Mucosa of gallbladder (tissue), 1 donor: Measurements from ENCODE around the gene BRI3. TPM values are rescaled to one million over a fixed set of nuclear protein-coding genes. Genes with fewer than 3 reads are reported as not detected.
"Not testable (repeated sequence)": the region's sequence is repeated elsewhere in the genome, so short reads cannot be mapped to it uniquely, and the experiment has no call there.

Experiments
- DNase-seq: peaks from one replicate; pipeline ENCODE4 v3.0.0-alpha.2; 2020; ENCODE audit warnings: low spot score
- total RNA-seq: library from RNA; stranded (reverse); gene quantifications from one replicate; pipeline ENCODE4 v1.2.1, GENCODE V29; 2021
- donor health status: DM: no; HTN: no; CAD: no.

BRI3 gene
- total RNA-seq, 1 donor from 2014 or later, result 198 TPM

DNA sequence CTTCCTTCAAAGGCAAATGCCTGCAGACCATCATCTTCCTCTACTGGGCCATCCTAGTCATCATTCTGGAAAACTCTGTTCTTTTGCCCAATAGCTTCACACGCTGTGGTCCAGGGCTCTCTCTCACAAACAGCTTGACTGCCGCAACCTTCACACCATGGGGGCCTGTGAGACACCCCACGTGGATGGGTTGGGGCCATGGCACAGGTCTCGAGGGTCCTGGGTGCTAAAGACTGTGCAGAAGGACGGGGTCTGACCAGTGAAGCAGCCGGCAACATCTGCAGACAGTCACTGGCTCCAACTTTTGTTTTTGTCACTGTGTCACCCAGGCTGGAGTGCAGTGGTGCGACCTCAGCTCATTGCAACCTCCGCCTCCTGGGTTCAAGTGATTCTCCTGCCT is 28.1 kb downstream of the BRI3 start:
- DNase-seq, result no peak

- DNase-seq, result no peak
Measured at GRCh38 chr7:98312201-98312600, 30.7 kb downstream of the BRI3 start.

- no peak for DNase-seq
Measured at GRCh38 chr7:98314469-98314868, 33.0 kb downstream of the BRI3 start.

DNA sequence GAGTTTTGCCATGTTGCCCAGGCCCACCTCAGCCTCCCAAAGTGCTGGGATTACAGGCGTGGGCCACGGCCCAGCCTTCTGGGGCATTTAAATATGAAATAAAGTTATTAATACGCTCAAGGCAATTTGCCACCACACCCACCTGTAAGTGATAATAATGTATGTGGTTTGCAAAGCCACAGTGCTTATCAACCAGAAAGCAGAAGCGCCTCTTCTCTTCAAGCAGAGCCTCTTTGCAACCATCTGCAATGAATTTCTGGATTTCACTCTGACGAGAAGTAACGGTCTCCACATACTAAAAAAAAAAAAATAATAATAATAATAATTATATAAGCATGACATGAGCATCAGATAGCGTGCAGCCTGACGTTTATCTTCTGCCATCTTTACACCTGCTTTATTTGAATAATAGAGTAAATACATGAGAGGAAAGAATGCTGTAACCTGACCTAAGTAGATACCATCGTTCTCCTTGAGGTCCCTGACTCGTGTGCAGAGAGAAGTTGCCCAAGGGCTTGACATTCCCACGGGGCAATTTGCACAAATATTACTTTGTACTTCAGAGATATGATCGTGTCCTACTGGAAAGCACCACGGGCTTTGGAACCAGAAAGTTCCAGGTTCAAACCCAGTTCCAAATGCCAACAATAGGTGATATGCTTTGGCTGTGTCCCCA is 34.0 kb downstream of the BRI3 start:
- no peak for DNase-seq

DNA sequence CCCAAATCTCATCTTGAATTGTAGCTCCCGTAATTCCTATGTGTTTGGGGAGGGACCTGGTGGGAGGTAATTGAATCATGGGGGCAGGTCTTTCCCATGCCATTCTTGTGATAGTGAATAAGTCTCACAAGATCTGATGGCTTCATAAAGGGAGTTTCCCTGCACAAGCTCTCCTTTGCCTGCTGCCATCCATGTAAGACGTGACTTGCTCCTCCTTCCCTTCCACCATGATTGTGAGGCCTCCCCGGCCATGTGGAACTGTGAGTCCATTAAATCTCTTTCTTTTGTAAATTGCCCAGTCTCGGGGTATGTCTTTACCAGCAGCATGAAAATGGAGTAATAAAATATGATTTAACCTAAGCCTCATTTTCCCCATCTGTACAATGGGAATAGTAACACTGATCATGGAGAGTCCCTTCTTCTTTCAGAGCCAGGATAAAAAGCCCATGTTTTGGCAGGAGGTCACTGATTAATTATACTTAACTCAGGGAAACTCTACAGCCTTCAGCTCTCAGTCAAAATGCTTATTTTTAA is 34.6 kb downstream of the BRI3 start:
- DNase-seq, result not testable (repeated sequence)

- no peak for DNase-seq
Measured at GRCh38 chr7:98317366-98318040, 36.0 kb downstream of the BRI3 start.

GRCh38 chr7:98319176-98319575 is 37.7 kb downstream of the BRI3 start:
- no peak for DNase-seq

GRCh38 chr7:98321301-98321700 is 39.8 kb downstream of the BRI3 start:
- no peak for DNase-seq

DNA sequence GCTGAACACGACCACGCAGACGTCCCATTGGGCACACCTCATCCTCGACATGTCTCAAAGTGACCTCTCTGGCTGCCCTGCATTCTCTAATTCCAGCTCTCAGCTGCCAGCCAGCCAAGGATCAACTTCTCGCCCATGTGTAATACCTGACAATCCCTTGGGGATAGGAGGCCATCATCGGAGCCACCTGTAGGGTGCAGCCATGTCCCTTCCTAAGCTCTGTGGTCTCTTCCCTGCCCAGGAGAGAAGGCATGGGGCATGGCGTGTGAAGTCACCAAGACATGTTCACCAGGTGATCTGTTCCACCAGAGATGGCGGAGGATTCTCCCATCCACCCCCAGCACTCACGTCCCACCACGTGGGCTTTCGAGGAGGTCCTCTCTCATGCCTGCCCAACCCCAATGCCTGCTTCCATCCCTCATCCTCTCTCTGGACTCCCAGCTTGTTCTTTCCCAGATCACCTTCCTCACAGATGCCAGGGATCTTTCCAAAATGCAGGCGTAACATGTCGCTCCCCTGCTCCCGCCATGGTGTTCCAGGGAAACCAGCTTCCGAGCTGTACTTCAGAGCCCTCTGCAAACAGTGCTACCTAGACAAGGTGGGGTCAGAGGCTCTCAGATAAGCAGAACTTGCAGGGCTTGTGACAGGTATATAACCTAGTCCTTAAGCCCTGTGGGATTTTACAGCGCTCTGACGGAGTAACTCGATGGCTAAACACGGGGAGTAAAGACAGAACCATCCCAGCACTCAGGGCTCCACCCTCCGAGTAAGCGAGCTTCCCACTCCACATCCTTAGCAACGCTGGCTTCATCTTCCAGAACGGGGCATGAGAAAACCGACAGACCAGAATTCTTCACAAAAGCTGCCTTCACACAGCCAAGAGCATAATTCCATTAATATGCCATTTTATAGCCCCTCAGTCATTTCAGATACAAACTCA is 41.1 kb downstream of the BRI3 start:
- no peak for DNase-seq

DNA sequence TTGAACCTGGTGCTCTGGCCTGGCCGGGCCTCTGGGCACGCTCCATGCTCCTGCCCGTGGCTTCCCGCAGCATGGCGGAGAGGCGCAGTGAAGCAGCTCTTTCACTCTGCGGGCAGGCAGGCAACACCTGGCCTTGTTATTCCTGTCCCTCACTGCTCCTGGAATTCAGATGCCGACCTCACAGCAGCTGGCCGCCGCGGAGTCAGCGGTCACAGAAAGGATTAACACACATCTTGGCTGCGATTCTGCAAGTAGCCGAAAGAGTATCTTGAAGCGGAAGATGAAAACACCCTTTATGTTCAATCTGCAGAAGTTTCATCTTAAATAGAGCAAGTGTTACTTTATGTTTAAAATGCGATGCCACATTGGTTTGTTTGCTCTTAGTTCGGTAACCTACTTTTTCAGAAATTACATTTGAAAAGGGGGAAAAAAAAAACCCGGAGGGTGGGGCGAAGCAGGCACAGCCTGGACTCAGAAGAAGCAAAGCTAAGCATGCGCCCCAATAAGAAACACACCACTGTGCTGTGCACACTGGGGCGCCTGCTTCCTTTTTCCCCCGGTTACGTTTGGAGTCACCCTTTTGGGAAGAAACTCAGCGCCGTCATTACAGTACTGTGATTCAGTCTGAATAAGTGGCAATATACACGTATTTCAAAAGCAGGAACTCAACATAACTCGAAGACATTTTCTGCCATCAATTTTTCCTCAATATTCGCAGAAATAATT is 42.3 kb downstream of the BRI3 start:
- DNase-seq, result no peak

DNA sequence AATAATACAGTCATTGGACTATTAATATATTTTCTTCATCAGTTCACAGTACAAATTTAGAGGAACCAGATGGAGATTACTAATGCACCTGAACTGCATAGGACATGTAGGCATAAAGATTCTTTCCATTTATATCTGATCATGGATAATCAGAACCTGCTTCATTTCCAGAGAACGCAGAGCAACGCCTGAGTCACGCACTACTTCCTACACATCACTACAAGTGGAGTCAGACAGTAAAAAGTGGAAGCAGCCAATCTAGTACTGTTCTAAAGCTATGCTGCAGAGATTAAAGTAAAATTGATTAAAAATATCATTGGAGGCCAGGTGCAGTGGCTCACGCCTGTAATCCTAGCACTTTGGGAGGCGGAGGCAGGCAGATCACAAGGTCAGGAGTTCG is 43.3 kb downstream of the BRI3 start:
- no peak for DNase-seq

GRCh38 chr7:98329100-98329790 is 47.8 kb downstream of the BRI3 start:
- no peak for DNase-seq

GRCh38 chr7:98329791-98330373 is 48.4 kb downstream of the BRI3 start:
- DNase-seq, result no peak

- no peak for DNase-seq
Measured at GRCh38 chr7:98330926-98331529, 49.5 kb downstream of the BRI3 start.

DNA sequence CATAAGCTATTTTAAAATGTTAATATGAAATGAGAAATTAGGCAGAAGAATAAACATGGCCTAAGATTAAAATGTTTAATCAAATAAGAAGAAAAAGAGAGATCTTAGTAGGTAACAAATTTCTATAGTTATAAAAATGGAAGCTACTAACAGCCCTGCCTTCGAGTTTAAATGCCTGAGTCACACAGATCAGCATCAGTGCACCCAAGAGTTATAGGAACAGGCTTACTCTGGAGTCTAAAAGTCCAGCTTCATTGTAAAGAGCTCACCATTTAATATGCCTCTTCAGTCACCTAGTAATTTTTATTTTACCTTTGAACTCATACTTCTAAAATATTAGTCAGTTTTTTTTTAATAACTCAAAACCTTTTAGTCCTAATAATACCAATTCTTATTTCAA is 52.6 kb downstream of the BRI3 start:
- DNase-seq, result no peak

- no peak for DNase-seq
Measured at GRCh38 chr7:98335411-98335977, 54.0 kb downstream of the BRI3 start.

GRCh38 chr7:98338441-98338840 is 57.0 kb downstream of the BRI3 start:
- DNase-seq, result no peak

- DNase-seq, result no peak
Measured at GRCh38 chr7:98339043-98339442, 57.6 kb downstream of the BRI3 start.

DNA sequence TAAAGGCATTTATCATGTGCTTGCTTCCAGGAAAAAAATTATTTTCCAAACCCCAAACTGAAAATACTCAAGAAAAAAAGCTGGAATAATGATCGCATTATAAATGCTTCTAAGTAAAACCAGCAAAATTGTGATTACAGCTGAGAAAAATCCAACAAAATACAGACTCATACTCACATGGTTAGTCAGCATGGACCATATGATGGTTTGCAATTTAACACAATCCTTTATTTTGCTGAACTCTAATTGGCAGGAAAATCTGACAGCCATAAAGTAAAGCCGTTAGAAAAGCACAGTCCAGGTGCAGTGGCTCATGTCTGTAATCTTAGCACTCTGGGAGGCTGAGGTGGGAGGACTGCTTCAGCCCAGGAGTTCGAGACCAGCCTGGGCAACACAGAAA is 59.6 kb downstream of the BRI3 start:
- DNase-seq, result no peak
